Esophagus squamous epithelium (tissue), 5 donors: ENCODE data around the gene CHDH. TPM values are rescaled to one million over a fixed set of nuclear protein-coding genes. Genes with fewer than 3 reads are reported as not detected.

ENCODE experiments used
- DNase-seq: peaks from one replicate; lab custom pipeline; 2025; lab: John Stamatoyannopoulos, UW
- H3K27ac ChIP-seq, 4 donors: fragments of 200-600 bp; sonication (generic); one replicate each; pipeline ENCODE4 v1.5.1; 2016 to 2019; ENCODE audit warnings: mild to moderate bottlenecking in 1 of 4
- H3K27me3 ChIP-seq, 4 donors: fragments of 200-600 bp; sonication (generic); 1 replicate in 3 of 4; 2 replicates in 1 of 4; pipeline versions ENCODE4 v1.5.1 to v1.6.0; 2017 to 2021; ENCODE audit warnings: antibody characterized with exemption in 1 of 4
- H3K36me3 ChIP-seq, 3 donors: fragments of 200-600 bp; sonication (generic); one replicate each; pipeline ENCODE4 v1.5.1; 2016 to 2019
- H3K4me1 ChIP-seq, 3 donors: fragments of 200-600 bp; sonication (generic); one replicate each; pipeline ENCODE4 v1.5.1; 2017 to 2019
- H3K4me3 ChIP-seq, 4 donors: fragments of 200-600 bp; sonication (generic); 1 replicate in 3 of 4; 2 replicates in 1 of 4; pipeline ENCODE4 v1.5.1; 2016 to 2019; ENCODE audit warnings: mild to moderate bottlenecking in 2 of 4, moderate library complexity in 1 of 4
- H3K9me3 ChIP-seq, 3 donors: fragments of 200-600 bp; sonication (generic); one replicate each; pipeline ENCODE4 v1.5.1; 2016 to 2019
- CTCF ChIP-seq, 6 experiments: fragments of 450-650 bp in 4 of 6; fragments of 200-600 bp in 2 of 6; sonication (generic) in 2 of 6; IDR thresholded peaks; one replicate each; pipeline ENCODE4 v1.5.1; 2016 to 2019; ENCODE audit warnings: antibody characterized with exemption in 6 of 6, mild to moderate bottlenecking in 4 of 6, moderate library complexity in 4 of 6
- POLR2A ChIP-seq, 4 donors: fragments of 450-650 bp; IDR thresholded peaks; one replicate each; pipeline ENCODE4 v1.6.1; 2017; ENCODE audit warnings: antibody characterized with exemption in 4 of 4, mild to moderate bottlenecking in 4 of 4, moderate library complexity in 3 of 4
- WGBS, 2 donors: methylation state at CpG; one replicate each; pipeline ENCODE4 v1.1.5; 2018; 5-methylcytosine and 5-hydroxymethylcytosine counted together
- intact Hi-C: fragments of 100-400 bp; cut with DNase I; formaldehyde crosslinking; loops from one replicate; pipeline ENCODE4 v1.15.0; 2022
- total RNA-seq, 4 donors: library from RNA; depleted of rRNA; stranded (reverse); fragments of >200 nt; gene quantifications; one replicate each; pipeline ENCODE4 v1.1.0, GENCODE V29; 2016
- donor health status: DM: yes; HTN: yes; CAD: no.

The CHDH gene
- total RNA-seq, 4 donors from 2014 or later: 0.92 to 2.1 (median 1.2) TPM

DNA sequence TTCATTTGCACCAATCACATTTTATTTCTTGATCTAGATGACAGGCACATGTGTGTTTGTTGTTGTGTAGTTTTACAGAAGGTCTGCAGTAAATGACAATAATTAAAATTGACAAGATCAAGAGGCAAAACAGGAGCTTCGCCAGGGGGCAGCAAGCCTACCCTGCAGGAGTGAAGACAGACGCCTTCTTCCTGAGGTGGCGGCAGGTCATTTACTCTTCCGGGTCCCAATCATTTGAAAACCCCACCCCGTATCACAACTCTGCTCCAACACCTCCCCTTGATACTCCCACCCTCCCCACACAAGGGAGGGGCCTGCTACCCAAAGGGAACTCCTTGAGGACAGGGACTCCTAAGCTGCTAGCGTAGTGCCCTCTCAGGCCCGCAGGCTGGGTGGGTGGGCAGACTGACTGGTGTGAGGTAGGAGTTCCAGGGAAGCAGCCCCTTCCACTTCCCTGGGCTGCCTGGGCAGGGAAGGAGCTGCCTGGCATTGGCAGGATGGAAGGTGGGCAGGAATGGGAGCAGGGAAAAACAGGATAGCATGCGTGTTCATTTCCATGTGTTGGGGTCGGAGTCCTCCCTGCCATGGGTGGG is 13.1 kb downstream of the CHDH start:
- WGBS, 2 donors: 84 to 86% methylated on average over 6 to 7 of the region's 9 CpGs
- Histone ChIP-seq H3K4me1 (no peaks in the 10 kb centered on the region), H3K9me3 (no peaks in the 10 kb centered on the region), H3K27ac (no peak overlapping the region), H3K36me3 (no peaks in the 10 kb centered on the region), H3K27me3 (no peaks in the 10 kb centered on the region), H3K4me3 (no peak overlapping the region)
- intact Hi-C loops: no loop called here
- no peak for DNase-seq
- no peak for TF ChIP-seq CTCF (IDR thresholded peaks at IDR 0.05)
- TF ChIP-seq POLR2A (IDR thresholded peaks at IDR 0.05): no peak

DNA sequence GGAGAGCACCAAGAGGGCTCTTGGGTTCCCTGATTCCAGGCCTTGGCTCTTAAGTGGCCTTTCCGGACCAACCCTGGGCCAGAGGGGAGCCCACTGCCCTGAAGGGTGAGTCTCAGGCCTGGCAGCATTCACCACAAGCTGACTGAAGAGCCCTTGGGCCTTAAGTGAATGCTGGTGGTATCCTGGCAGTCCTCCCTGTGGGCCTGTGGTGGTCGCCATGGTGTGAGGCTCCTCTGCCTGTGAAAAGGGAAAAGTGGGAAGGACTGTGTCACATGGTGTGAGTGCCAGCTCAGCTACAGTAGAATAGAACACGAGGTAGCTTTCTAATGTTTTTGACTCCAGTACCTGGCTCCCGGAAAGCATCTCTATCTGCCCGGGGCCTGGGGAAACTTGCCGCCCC is 15.3 kb downstream of the CHDH start:
- Histone ChIP-seq H3K4me1 (no peaks in the 10 kb centered on the region), H3K4me3 (no peak overlapping the region), H3K36me3 (no peaks in the 10 kb centered on the region), H3K27me3 (no peaks in the 10 kb centered on the region), H3K27ac (no peak overlapping the region), H3K9me3 (no peaks in the 10 kb centered on the region)
- TF ChIP-seq POLR2A (IDR thresholded peaks at IDR 0.05): no peak
- no peak for TF ChIP-seq CTCF (IDR thresholded peaks at IDR 0.05)
- intact Hi-C loops: no loop called here
- DNase-seq: no peak
- WGBS, 2 donors: 72 to 80% methylated on average over 1 to 3 of the region's 6 CpGs

GRCh38 chr3:53829605-53830004 is 16.6 kb downstream of the CHDH start:
- Histone ChIP-seq H3K9me3 (no peaks in the 10 kb centered on the region), H3K36me3 (no peaks in the 10 kb centered on the region), H3K4me3 (no peak overlapping the region), H3K27ac (no peak overlapping the region), H3K27me3 (peaks cover 0 to 1% (median 0%) of the 10 kb centered on the region in 4 donors), H3K4me1 (no peaks in the 10 kb centered on the region)
- DNase-seq: no peak
- WGBS, 2 donors: 72 to 82% methylated on average over 2 of the region's 2 CpGs
- intact Hi-C loops: no loop called here
- TF ChIP-seq CTCF (IDR thresholded peaks at IDR 0.05) (no peak), POLR2A (IDR thresholded peaks at IDR 0.05) (no peak)

DNA sequence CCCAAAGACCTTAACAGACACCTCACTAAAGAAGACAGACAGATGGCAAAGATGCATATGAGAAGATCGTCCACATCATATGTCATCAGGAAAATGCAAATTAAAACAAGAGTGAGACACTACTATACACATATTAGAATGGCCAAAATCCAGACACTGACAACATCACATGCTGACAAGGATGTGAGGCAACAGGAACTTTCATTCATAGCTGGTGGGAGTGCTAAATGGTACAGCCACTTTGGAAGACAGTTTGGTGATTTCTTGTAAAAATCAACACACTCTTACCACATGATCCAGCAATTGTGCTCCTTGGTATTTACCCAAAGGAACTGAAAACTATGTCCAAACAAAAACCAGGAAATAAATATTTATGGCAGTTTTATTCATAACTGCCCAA is 17.6 kb downstream of the CHDH start:
- Histone ChIP-seq H3K9me3 (no peaks in the 10 kb centered on the region), H3K27ac (no peak overlapping the region), H3K4me3 (no peak overlapping the region), H3K36me3 (no peaks in the 10 kb centered on the region), H3K27me3 (peaks cover 0 to 10% (median 0%) of the 10 kb centered on the region in 4 donors), H3K4me1 (no peaks in the 10 kb centered on the region)
- DNase-seq: no peak
- intact Hi-C loops: no loop called here
- WGBS, 2 donors: 62 to 75% methylated on average over 1 of the region's 1 CpG
- TF ChIP-seq POLR2A (IDR thresholded peaks at IDR 0.05) (no peak), CTCF (IDR thresholded peaks at IDR 0.05) (no peak)

DNA sequence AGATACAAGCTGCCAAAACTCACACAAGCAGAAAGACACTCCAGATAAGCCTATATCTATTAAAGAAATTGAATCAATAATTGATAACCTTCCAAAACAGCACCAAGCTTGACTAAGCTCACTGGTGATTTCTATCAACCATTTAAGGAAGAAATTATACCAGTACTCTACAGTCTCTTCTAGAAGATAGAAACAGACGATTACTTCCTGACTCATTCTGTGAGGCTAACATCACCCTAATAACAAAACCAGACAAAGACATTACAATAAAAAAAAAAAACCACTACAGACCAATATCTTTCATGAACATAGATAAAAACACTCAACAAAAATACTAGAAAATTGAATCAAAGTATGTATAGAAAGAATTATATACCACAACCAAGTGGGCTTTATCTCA is 20.2 kb downstream of the CHDH start:
- Histone ChIP-seq H3K36me3 (no peaks in the 10 kb centered on the region), H3K4me1 (peaks cover 0 to 3% (median 0%) of the 10 kb centered on the region in 3 donors), H3K9me3 (no peaks in the 10 kb centered on the region), H3K4me3 (no peak overlapping the region), H3K27ac (no peak overlapping the region), H3K27me3 (peaks cover 0 to 10% (median 0%) of the 10 kb centered on the region in 4 donors)
- intact Hi-C loops: no loop called here
- WGBS, 2 donors: 50 to 62% methylated on average over 1 of the region's 1 CpG
- TF ChIP-seq CTCF (IDR thresholded peaks at IDR 0.05): no peak
- no peak for TF ChIP-seq POLR2A (IDR thresholded peaks at IDR 0.05)
- DNase-seq: no peak
